GM18870 (cell line): ENCODE data around the gene HMMR.
A peak's percentile ranks its signal among the peaks of the same experiment; 100 is the strongest.
"Not testable (repeated sequence)": the region's sequence is repeated elsewhere in the genome, so short reads cannot be mapped to it uniquely, and the experiment has no call there.

ENCODE experiments used
- ATAC-seq: cut with Tn5 transposase; IDR thresholded peaks from one replicate; pipeline ENCODE4 v1.9.1; 2021; ENCODE audit warnings: moderate library complexity; ENCODE audit not compliant: unreplicated experiment

Gene HMMR

GRCh38 chr5:163506095-163506457, 45.6 kb downstream of the HMMR start:
- peak; percentile 21 for ATAC-seq

- ATAC-seq: no peak
Measured at GRCh38 chr5:163506726-163507125, 46.3 kb downstream of the HMMR start.

- no peak for ATAC-seq
Measured at GRCh38 chr5:163508753-163509152, 48.3 kb downstream of the HMMR start.

GRCh38 chr5:163509291-163509951, 49.0 kb downstream of the HMMR start:
- ATAC-seq: no peak

GRCh38 chr5:163512526-163512925, 52.1 kb downstream of the HMMR start:
- no peak for ATAC-seq

GRCh38 chr5:163525096-163525495, 64.7 kb downstream of the HMMR start:
- ATAC-seq: no peak

DNA sequence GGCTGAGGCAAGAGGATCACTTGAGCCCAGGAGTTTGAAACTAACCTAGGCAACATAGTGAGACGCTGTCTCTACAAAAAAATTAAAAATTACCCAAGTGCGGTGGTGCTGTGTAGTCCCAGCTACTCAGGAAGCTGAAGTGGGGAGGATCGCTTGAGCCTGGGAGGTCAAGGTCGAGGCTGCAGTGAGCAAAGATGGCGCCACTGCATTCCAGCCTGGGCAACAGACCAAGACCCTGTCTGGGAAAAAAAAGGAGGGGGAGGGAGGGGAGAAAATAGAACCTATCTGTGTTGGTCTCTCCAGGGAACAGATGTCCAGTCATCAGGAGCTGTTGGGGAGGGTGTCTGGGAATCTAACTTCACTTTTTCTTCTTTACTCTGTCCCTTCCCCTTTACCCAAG, 69.3 kb downstream of the HMMR start:
- no peak for ATAC-seq

DNA sequence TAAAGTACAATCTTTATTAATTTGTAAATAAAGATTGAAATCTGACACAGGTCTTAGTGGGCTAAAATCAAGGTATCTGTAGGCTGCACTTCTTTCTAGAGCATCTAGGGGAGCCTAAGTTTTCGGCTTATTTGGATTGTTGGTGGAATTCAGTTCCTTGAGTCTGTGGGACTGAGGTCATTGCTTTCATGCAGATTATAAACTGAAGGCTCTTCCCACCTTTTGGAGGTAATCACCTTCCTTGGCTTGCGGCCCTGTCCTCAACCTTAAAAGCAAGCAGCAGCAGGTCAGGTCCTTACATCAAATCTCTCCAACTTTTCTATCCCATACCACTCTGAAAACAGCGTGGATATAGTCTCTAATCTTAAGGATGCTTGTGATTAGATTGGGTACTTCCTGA, 70.8 kb downstream of the HMMR start:
- ATAC-seq: no peak

DNA sequence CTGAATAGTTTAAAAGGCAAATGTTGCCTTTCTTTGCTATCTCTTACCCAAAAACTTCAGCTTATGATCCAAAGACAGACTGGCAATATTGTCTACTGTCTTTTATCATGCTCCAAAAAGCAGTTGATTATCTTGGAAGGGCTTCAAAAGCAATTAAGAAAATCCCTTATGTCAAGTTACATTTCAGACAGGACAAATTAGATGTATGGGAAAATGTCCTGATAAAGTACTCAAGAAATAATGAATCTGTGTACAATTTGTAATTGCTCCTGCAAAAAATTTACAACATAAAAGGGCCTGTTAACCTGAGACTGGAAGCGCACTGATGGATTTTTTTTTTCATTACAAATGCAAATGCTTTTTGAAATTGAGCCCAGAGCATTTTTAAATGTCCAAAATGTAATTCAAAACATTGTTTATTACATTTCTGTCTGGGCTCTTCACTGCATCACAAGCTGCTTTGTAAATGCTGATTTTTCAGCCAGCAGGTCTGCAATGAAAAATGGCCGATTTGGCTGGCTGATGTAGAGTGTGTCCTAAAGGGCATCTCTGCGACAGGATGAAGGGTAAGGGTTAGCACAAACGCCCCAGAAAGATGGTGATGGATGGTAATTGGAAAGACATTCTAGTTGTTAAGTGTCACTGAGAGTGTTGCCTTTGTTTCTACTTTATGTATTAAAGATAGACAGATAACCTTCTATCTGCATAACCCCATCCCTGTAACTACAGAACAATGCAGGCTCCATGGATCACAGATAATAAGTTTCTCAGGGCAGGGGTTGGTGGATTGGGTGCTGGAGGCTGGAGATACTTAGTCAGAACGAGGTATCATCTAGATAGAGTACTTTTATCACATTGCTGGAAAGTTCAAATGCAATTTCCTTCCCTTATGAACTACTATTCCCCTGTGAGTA, 72.0 kb downstream of the HMMR start:
- no peak for ATAC-seq

DNA sequence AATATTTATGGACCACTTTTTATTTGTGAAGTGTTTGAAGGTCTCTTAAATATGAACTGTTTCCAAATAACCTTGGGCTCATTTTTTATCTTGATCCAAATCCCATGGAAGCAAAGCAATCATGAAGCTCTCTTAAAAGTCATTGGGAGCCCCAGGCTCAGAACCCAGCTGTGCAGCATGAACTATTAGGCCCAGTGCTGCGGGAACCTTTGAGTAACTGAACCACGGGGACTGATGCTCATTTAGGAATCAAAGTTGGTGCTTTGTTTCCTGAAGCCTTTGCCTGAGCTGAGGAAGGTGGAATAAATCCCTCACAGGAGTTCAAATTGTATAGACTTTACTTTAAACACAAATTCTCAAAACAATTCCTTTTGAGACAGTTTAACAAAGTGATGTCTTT, 72.8 kb downstream of the HMMR start:
- no peak for ATAC-seq

- ATAC-seq: no peak
Measured at GRCh38 chr5:163534492-163535094, 74.2 kb downstream of the HMMR start.

DNA sequence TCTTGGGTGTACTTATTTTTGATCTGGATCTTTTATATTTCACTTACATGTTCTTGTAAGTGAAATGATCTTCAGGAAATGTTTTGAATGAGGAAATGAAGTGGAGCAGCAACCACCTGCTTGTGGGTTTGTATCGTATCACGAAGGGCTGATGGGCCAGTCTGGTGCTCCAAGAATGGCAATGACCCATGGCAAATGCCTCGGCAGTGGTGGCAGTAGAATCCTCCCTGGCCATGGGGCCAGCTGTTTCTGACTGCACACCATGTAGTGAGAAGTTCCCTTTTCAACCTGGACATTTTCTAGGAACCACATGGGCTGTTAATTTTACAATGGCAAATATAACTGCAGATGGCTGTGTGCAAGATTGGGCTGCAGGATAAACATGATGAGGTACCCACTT, 74.9 kb downstream of the HMMR start:
- ATAC-seq: no peak

DNA sequence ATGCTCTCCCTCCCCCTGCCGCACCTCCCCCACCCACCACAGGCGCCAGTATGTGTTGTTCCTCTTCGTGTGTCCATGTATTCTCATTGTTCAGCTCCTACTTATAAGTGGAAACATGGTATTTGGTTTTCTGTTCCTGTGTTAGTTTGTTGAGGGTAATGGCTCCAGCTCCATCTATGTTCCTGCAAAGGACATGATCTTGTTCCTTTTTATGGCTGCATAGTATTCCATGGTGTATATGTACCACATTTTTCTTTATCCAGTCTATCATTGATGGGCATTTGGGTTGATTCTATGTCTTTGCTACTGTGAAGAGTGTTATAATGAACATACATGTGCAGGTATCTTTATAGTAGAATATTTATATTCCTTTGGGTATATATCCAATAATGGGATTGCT, 76.0 kb downstream of the HMMR start:
- not testable (repeated sequence) for ATAC-seq

GRCh38 chr5:163540696-163541095, 80.3 kb downstream of the HMMR start:
- ATAC-seq: no peak
